Muscle of back (tissue), 11 donors: Measurements from ENCODE around the gene ZFP36L1. TPM values are rescaled to one million over a fixed set of nuclear protein-coding genes. Genes with fewer than 3 reads are reported as not detected.
A peak's percentile ranks its signal among the peaks of the same experiment; 100 is the strongest.
"Not testable (repeated sequence)": the region's sequence is repeated elsewhere in the genome, so short reads cannot be mapped to it uniquely, and the experiment has no call there.

Experiments
- DNase-seq, 3 donors: peaks; one replicate each; pipeline versions ENCODE4 v3.0.0 to v3.0.0-alpha.2; 2013
- polyA plus RNA-seq, 10 donors: library from polyadenylated mRNA; unstranded; fragments of 120-200 nt; gene quantifications; one replicate each; pipeline ENCODE4 v1.2.1, GENCODE V29; 2013; ENCODE audit not compliant: insufficient read length in 10 of 10

ZFP36L1 gene
- polyA plus RNA-seq, 10 donors = 149 to 235 (median 191) TPM

DNA sequence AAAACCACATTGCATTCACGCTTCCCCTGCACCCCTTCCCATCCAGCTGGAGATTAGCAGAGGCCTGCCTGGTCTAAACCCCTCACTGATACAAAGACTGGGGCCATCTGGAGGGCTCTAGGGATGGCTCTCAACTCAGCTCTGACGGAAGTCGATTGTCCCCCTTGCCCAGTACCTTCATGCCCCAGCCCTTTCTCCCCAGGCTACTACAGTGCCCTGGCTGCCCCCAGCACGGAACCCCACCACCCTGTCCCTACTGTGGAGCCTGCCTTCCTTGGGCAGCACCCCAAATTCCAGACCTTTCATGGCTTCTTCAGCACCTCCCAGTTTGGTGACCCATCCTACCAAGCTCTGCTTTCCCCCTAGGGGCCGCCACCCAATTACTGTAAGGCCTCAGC, 25.6 kb downstream of the ZFP36L1 start:
- DNase-seq = no peak

DNA sequence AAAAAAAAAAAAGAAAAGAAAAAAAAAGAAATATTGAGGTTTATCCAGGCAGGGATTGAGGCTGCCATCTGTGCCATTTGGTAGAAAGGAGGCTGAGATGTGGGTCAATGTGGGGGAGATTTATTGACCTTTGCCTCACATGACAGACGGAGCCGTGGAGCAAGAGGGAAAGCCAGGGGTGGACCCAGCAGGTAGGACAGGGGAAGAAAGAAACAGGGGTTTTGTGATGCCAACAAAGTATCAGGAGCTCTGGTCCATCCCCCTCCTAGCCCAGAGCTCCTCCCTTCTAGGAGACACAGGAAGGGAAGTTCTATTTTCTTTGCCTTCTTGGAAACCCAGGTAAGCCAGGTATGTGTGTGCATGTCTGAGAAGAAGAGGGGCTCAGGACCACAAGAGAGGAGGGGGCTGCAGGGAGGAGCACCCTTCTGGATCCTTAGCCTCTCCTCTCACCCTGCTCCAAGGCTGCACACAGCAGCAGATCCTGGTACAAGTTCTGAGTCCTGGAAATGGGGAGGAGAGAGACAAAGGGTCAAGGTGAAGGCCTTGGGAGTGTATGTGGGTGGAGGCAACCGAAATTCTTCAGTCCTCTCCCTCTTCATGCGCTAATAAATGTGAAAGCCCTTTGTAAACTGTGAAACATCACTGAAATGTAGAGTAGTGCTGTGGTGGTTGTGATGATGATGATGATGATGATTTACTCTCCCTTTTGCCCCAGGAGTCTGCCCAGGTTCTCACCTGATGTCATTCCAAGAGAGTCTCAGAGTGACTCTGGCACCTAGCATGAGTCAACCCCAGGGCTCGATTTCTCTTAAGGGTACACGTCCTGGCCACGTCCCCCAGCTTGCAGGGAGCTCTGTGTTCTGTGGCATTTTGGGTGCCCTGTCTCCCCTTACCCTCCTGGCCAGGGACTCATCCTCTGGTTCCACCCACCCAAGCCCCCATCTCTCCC, 26.3 kb downstream of the ZFP36L1 start:
- no peak for DNase-seq

DNA sequence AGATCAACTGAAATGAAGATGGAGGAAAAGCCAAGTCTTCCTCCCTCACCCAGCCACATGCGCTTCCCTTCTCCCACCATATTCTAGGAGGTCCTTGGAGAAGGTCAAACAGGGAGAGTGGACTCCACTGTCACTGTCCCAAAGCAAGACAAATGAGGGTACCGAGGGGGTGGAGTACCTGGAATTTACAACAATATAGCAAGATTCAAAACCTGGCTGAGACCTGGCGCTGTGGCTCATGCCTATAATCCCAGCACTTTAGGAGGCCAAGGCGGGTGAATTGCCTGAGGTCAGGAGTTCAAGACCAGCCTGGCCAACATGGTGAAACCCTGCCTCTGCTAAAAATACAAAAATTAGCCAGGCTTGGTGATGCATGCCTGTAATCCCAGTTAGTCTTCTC, 29.0 kb downstream of the ZFP36L1 start:
- not testable (repeated sequence) for DNase-seq

DNA sequence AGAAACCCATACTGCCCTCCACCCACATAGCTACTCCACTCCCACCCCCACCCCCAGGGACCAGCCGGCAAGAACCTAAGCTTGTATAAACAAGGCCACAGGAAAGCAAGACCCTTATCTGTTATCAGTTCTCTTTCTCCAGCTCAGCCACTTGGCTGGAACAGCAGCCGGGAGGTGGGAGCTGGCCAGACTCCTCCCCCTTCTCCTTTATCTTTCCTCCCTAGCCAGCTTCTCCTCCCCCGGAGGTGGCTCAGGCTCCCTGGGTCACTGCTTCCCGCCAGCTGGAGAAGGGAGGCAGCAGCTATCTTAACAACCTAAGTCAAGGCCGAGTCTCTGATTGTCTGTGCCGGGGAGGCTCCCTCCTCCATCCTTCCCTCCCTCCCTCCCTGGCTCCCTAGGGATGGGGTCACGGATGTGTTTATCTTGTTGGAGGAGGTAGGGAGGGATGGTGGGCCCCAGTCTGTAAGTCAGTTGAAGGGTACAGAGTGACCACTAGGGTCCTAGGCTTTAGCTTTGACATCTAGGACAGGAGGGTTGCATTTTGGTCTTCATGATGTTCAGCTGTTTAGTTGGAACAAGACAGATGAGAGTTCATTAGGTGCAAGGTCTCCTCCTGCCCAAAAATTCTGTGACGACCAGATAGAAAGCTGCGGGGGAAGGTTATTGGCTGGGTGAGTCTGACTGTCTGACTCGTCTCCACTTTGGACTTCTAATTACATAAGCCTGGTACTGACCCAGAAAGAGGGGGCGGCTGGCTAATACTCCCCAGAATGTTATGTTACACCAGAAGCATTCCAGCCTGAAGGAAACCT, 29.7 kb downstream of the ZFP36L1 start:
- peak in 2 of 3 donors; percentile 51 to 82 for DNase-seq

DNA sequence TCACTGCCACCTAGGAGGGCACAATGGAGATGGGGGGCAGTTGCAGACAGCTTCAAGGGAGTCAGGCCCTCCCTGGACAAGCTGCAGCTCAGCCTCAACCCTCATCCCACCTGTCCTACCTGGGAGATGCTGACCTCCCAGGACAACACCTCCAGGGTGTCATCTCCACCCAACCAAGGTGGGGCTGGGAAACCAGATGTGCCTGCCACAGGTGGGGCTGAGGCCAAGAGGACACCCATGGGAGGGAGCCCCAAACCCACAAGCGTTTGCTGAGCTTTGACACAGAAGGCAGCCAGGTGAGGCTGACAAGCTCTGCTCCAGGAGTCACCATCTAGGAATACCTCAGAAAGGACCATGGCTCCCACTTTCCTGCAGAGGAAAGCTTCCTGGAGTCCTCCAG, 31.5 kb downstream of the ZFP36L1 start:
- no peak for DNase-seq

DNA sequence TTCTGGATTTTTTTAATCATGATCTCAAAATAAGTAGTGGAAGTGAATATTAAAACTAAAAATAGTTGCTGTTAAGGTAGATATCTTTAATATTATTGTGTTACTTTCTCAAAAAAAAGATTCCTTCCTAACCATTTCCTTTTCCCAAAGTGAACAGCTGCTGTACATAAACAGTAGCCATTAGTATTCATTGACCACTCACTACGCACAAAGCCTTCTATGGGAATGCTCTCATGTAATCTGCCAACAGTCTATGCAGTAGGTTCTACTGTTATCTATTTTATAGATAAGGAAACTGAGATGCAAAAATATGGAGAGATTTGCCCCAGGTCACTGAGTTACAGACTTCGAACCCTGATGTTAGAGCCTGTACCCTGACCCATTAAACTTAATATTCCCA, 32.1 kb downstream of the ZFP36L1 start:
- no peak for DNase-seq

DNA sequence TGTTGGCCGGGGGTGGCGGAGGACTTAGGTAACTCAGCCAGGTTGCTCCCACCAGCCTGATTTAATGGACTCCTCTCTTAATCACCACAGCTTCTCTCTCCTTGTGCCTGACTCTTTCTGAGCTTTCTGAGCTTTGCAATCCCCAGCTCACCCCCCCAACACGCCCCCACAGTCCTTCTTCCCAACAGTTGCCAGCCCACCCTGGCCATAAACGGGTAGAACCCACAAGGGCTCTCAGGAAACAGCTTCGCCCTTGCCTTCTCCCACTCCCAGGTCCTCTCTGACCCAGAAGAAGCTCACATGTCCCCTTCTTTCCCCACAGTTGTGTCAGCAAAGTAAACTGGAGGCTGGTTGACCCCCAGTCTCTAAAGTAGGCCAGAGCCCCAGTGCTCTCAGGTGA, 32.9 kb downstream of the ZFP36L1 start:
- no peak for DNase-seq

DNA sequence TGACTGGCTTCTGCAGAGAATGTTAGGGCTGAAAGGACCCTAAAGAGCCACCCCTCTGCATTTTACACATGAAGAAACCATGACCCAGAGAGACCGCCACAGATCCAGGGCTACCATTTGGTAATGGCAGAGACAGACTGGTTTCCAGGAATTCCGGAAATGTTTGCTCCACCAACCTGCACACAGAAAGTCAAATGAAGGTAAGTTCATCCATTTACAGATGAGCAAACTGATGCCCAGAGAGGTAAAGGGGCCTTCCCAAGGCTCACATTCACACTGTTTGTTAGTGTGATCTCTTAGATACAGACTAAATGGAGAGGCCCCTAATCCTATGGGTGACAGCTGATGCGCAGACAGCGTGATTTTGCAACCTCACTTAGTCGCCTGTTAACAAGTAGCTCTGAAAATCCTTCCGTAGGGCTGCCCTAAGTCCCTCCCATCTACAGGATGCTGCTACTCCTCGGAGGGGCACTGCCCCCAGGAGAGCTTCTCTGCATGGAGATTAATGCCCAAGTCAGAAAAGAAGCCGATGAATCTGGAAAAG, 33.8 kb downstream of the ZFP36L1 start:
- DNase-seq = no peak

DNA sequence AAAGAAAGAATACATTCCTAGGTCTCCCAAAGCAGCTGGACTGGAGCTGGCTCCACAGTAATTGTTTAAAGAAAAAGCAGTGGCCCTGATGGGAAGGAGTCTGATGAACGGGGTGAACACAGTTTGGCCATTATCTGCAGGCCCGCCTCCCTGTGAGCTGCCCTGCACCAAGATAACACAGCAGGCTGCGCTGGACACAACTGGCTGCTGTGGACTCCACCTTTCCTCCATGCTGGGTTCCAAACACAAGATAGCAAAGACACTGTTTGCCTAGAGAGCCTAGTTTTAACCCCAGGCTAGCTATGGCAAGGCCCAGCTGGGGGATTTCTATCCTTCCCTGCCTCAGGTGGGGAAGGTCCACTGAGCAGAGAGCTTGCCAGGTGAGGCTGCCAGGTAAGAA, 34.6 kb downstream of the ZFP36L1 start:
- no peak for DNase-seq

DNA sequence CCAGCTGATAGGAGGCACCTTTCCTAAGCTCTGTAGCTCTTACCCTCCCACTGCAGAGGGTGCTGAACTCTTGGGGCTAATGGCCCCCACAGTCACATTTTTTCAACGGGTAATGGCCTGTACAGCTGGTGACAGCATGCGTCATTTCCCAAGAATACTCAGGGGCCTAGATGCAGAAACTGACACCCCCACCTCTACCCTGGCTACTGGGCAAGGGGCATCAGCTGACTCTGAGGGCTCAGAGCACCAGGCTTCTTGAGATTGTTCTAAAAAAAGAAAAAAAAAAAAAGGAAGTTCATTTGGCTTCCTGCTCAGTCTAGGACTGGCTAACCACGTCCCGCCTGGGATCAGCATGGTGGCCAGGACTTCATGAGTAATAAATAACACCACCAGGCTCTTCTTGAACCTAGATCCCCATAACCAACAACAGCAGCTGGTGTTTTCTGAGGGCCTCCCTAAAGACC, 35.2 kb downstream of the ZFP36L1 start:
- peak in 2 of 3 donors; percentile 70 to 74 for DNase-seq

DNA sequence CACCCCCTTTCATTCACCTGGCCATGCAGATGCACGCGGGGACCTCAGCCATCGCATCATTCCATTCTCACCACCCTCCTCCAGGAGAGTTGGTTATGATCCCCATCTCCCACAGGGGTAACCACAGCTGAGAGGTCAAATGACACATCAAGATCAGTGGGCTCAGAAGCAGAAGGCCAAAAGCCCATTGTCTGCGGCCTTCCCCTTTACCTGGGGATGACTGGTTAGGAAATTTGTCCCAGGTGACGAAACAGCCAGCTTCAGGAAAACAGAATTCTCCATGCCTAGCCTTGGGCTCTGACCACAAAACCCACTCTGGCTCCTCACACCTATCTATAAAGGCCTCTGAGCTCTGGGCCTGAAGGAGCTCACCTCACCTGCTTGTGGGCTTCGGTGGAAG, 36.1 kb downstream of the ZFP36L1 start:
- no peak for DNase-seq

DNA sequence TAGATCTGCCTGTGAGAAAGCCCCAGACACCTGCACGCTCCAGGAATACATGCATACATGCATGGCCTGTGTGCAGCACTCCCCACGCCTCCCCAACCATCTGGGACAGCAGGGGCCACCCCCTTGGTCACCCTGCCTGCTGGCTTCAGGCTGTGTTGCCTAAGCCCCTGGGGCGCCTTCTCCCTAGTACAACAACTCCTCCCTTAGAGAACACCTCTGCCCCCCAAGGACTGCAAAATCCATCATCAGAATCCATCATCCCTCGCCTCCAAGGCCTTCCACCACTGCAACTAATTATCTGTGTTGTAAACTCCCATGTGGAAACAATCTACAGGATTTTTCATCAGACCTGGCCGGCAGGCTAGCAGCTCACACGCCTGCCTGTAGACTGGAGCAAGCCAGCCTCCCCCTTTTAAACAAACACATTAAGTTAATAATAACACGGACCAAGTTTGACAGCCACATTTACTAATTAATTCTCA, 36.8 kb downstream of the ZFP36L1 start:
- DNase-seq = peak in 1 of 3 donors; percentile 53

DNA sequence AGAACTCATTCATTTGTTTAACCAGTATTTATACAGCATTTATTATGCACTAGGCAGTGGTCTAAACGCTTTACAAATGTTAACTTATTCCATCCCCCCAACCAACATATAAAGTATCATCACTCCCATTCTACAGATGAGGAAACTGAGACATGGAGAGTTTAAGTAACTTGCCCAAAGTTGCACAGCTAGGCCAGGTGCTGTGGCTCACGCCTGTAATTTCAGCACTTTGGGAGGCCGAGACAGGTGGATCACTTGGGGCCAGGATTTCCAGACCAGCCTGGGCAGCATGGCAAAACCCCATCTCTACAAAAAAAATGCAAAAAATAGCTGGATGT, 37.9 kb downstream of the ZFP36L1 start:
- no peak for DNase-seq

DNA sequence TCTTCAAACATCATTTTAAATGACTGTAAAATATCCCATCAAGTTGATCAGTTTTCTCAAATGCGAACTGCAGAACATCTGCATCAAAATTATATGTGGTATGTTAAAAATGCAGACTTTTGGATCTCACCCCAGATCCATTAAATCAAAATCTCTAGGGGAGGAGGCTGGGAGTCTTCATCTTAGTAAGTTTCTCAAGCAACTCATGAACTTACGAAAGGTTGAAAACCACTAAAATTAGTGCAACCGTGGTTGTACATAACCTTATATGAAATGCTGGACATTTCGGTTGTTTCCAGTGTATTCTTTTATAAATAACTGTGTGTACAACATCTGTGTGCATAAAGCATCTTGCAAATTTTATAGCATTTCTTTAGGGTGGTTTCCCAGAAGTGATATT, 39.2 kb downstream of the ZFP36L1 start:
- DNase-seq = peak in 2 of 3 donors; percentile 74 to 87

DNA sequence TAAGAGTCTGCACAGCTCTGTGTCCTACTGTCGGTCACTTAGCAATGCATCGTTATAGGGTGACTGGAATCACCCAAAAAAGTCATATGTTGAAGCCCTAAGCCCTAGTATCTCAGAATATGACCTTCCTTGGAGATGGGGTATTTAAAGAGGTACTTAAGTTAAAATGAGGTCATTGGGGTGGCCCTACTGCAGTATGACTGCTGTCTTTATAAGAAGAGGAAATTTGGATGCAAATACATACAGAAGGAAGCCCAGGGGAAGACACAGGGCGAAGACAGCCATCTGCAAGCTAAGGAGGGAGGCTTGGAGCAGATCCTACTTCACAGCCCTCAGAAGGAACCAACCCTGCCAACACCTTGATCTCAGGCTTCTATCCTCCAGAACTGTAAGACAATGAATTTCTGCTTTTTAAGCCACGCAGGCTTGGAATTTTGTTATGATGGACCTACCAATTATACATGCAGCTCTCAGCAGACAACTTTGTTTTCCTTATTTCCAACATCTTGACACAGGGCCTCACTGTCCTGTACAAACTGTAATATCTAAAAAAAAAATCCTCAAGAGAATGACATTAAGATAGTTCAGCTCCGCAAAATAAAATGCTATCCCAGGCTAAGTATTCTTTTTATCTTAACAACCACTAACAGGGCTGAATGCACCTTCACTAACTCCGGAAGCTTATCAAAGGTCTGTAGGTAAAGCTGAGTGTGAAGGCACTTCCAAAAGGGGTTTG, 40.4 kb downstream of the ZFP36L1 start:
- peak in 1 of 3 donors; percentile 51 for DNase-seq

DNA sequence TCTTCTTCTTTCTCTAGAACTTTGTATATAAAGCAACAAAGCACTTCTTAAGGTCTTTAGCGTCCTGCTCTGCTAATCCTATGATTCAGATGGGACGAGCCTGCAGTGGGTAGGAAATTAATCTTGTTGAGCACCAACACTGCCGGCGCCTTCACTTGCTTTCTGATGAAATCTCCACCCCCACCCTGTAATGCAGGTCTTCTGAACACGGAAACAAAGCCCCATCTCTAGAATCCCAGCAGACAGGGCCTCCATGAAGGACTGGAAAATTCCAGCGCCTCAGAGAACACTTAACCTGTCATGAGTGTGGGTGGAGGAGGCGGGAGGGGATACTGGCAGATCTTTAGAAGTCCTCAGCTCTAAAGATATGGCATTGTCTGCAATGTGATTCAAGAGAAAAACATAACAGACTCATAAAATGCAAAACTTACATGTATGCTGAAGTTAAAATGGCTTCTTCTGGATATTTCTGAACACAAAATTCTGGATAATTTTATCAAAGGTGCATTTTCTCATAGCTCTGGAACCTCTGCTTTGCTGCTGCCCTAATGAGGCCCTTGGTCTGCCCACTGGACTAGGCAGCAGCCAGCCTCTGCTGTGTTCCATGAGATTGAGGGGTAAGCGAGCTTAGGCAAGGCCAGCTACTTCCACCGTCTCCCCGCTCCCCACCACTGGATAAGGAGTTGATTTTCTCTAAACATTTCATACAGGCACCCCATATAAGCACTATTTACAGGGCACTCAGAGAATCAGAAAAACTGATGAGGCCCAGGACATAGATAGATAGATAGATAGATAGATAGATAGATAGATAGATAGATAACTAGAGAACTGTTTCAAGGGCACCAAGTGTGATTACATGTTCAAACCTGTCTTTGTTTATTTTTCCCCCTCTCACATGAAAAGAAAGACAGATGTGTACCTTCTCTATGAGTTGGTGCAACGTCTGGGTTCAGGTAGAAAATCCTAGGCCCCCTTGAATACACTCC, 43.1 kb downstream of the ZFP36L1 start:
- no peak for DNase-seq

DNA sequence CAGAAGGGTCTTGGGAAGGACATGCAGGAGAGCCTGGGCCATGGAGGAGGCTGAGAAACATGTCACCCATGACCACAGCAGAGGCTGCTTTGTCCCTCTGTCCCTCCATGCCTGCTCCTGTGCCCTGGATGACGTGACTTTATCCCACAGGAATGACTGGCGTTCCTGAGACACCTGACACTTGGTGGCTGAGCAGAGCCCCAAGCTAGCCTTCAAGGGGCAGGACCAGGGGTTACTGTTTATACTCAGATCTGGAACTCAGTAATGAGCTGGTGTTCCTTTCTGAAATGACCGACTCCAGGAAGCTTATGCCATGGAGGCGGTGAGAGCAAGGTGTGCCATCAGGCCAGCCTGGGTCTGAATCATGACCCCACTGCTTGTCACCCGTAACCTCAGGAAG, 44.2 kb downstream of the ZFP36L1 start:
- DNase-seq = no peak

DNA sequence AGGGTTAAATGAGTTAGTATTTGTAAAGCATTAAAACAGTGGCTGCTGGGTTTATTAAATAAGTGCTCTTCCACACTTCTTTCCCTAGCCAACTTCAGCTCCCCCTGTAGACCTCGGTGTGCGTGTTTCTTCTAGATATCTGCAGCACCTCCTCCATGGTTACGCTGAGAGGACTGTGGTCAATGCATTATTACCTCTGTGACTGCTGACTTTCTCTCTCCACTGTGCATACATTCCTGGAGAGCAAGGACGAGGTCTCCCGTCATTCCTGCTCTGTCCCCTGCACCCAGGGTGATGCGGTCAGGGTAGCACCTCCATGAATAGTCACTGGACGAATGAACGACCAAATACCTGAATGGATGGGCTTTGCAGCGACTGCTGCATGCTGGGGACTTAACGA, 44.6 kb downstream of the ZFP36L1 start:
- DNase-seq = no peak

DNA sequence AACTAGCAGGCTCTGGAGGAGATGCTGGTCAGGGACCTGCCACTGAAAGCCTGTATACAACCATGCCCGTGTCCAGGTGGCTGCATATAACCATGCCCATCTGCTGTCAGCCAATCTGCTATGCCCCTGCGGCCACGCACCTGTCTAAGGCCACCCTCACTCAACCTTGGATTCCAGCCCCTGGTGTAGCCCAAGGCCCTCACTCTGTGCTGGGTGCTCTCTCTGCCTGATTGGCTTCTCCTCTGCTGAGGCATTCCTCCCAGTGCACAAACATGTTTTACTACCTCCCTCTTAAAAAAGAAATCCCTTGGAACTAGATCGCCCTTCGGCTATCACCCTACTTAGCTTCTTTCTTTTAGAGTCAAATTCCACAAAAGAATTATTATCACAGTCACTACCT, 45.5 kb downstream of the ZFP36L1 start:
- no peak for DNase-seq

DNA sequence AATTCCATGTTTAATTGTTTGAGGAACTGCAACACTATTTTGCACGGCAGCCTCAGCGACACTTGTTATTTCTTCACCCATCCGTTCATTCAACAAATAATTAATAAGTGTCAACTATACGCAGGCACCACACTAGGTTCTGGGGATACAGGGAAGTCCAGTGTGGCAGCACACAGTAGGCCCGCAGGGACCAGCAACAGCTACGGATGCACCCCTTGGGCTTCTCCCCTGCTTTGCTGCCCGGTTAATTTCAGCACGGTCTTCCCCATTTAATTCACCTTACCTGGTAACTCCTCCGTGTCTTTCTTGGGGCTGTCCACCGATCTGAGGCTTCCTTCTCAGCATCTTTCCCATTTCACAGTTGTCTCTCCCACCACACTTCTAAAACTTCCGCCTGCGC, 48.3 kb downstream of the ZFP36L1 start:
- DNase-seq = no peak
